ENCODE measurements around the gene PNPO.

Gene PNPO

DNA sequence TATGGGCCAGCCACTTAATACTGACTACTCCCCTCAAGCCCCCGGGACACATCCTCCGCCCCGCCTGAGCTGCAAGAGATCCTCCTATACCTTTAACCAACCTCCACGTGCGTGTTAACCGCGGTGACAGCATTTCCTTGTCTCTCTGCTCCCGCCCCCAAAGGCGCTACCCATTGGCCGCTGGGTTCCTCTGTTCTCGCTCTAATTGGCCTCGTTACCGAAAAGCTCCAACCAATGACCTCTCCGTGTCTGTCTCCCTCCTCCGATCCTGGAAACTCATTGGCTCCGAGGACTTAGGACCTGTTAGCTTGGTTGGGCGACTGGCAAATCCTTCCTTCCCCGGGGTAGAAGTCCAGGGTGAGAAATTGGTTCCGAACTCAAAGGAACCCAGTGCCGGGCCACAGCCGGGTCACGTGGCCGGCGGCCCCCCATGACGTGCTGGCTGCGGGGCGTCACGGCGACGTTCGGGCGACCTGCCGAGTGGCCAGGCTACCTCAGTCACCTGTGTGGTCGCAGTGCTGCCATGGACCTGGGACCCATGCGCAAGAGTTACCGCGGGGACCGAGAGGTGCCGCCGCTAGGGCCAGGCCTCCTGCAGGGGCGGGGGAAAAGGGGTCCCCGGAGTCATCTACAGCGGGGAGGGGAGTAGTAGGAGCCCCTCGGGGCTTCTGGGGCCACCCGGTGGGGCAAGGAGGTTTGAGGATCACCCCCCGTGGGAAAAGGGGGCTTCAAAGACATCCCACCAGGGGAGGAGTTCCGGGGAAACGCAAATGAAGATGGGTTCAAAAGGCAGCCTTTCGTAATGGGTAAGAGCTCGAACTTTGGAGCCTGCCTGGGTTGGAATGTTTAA, at the start of gene PNPO:
TSS of gene PNPO (plus strand) at position 326 of the 850 bp plus-strand sequence. CDS start at position 431, 105 bp downstream.
- DNase-seq (ENCODE audit: low spot score) = peak; percentile 99

DNA sequence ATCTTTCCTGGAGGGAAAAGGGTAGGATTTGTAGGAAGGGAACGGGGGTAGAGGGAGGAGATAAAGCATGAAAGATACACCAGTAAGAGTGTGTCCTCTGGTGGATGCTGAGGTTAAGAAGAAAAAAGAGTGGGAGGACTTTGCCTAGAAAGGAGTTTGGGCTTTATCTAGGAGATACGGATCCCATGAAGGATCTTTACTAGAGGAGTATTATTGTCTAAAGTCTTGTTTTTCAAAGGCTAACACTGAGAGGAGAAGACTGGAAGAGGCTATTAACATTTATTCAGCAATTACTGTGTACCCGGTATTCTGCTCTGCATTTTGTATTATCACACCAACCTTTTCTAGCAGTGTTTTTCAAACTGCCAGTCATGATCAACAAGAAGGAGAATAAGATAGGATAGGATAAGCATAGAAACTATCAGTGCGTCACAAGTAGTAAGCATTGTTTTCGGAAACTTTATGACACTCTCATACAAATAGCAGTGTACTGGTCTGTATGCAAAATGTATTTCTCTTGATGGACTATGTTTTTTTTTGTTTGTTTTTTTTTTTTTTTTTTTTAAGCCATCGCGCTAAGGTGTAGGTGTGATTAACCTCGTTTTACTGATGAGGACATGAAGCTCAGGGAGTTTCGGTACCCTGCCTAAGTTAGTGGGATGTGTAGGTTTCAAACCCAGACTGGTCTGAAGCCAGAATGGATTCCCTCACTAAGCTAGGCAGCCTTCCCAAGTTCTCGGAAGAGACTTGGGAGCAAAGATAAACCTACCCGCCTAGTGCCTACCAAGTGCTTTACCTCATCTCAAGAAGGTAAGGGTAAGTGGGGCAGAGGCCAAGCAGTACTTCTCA, 46.6 kb upstream of the PNPO start:
- no peak for DNase-seq (ENCODE audit: low spot score)

DNA sequence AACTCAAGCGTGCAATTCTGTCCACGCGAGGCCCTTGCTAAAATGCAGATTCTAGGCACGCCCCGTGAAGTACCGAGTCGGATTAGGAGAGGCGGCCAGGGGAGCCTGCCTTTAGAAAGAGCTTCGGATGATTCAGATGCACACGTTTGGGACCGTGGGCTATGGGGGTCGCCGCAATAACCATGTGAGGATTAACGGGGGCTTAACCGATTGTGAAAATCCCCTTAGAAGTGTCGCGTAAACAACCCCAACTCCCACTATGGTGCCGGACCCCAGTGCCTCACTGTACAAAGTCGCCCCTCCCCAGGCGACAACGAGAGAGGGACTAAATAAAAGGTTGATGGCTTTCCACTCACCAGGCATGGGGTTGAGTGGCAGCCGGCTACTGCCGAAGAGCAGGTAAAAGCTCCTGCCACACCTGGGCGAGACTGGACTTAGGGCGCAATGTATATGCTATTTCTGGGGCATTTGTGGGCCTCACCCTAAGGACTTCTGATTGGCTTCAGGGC, 46.0 kb upstream of the PNPO start:
- no peak for DNase-seq (ENCODE audit: low spot score)

DNA sequence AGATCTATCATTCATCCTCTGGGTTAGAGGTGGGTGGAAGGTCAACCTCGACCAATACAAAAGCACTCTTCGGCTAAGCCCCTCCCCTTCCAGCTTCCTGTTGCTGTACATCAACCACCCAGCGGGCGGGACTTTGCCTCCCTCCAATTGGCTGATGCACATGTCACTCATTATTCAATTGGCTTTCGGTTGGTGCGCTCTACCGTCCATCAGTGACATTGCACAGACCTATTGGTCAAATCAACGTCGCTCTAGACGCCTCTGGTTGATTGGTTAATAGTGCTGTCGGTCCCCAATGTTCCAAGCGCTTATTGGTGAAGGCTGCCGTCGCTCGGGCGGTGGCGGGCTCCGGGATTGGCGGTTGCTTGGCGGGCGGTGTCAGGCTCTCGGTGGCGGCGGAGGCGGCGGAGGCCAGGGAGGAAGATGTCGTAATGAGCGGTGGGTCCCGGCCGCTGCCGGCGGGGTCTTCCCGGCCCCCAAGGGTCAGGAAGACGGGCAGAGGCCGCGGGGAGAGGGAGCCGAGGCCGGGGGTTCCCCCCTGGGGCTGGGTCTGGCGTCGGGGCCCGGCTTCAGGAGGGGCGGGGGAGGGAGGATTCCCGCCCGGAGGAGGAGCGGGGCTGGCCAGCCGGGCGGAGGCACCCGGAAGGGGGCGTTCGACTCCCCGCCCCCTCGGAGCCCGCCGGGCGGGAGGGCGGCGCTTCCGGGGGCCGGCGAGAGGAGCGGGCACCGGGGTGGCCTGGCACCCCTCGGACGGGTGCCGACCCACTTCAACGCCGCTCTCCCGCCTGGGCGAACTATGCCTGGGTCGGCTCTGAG, 45.3 kb upstream of the PNPO start, which contains the start of gene SP2:
TSS of gene SP2 (plus strand) at position 381 of the 816 bp plus-strand sequence. CDS start at position 432, 51 bp downstream.
- peak; percentile 100 for DNase-seq (ENCODE audit: low spot score)

DNA sequence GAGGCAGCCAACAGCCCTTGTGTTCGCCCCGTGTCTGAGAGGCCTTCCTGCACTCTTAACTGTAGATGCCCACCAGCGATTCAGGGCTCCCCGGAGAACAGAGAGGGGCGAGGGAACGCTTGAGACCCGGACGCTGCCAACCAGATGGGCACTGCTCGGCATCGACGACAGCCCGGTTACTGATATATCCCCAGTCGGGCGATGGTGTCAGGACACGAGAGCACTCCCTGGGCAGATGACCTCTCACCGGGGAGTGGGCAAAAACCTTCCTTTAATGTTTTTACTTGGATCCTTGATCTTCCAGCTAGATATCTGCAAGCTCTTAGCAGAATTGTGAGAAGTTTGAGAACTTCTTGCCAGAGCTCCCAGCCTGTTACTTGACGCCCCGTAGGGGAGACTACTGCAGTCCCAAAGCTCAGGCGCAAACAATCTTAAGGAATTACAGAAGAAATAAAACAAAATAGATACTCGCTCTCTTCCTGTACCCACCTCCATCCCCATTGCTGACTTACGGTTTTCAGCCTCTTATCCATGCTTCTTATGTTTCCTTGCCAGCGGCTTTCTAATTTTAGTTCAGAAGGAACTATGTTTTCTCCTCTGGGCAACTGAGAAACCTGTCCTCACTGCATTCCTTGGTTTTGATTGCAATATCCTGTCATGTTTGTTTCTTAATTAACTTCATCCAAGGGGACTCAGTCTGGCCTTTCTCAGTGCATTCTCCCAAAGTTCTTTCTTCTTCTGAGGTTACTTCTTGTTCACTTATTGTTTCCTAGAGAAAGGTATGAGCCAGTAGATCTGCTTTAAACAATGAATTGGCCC, 44.5 kb upstream of the PNPO start:
- no peak for DNase-seq (ENCODE audit: low spot score)

DNA sequence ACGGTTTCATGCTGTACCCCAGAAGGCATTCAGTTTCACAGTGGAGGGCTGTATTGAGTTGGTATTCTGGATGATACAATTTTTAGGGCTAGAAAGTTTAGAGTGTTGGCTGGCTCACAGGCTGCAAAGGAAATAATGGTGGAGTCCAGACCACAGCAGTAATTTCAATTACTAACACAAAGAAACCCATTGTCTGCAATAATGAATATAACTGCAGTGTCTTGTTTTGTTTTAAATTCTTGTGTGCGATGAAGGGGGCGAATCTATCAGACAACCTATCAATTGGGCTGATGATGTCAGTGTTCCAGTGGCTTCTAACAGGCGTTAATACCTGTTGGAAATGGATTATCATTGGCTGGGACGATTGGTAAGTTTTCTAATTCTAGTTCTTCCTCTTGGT, 43.8 kb upstream of the PNPO start:
- peak; percentile 62 for DNase-seq (ENCODE audit: low spot score)

DNA sequence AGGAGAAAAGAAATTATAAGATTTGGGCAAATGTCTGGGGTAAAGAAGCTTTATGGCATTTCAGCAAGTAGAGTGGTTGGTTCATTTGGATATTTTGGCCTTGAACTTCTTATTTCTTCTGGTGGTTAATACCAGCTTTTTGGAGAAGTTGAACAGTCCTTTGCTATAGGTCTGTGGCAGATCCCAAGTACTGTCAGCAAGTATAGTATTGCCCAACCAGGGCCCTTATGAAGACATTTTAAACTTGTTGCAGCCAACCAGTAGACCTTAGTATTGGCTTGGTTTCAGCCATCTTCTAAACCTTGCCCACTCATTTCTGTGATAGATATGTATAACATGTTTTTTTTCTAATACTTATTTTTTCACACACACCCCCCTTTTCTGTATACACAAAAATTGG, 43.1 kb upstream of the PNPO start:
- no peak for DNase-seq (ENCODE audit: low spot score)

DNA sequence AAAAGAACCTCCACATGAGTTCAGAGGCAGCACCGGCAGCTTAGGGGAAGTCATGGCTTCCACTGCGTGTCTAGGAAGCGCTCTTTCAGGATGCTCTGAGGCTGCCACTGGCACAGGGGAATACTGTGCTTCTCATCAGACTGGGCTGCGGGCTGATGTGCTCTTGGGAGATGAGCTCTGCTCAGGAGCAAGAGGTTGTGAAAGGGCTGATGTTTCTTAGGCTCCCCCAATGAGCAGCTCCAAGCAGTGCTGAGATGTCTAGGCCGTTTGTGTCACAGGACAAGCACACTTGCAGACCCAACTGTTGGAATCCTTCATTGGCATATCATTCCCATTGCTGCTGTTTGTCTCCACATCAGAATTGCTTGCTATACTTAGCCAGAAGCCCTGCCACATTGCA, 41.7 kb upstream of the PNPO start:
- no peak for DNase-seq (ENCODE audit: low spot score)

DNA sequence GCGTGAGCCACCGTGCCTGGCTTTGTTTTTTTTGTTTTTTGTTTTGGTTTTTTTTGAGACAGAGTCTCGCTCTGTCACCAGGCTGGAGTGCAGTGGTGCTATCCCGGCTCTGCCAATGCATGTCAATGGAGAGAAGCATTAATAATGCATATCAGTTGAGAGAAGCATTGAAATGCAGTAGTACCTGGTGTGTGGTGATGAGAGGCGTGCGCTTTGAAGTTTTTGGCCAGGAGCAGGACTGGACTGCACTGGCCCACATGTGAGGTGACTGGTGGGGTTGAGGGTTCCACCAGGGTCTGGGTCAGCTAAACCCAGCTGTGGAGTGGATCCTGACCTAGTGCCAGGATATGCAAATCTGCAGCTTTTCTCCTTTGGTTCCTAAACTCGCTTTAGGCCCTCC, 39.9 kb upstream of the PNPO start:
- no peak for DNase-seq (ENCODE audit: low spot score)

DNA sequence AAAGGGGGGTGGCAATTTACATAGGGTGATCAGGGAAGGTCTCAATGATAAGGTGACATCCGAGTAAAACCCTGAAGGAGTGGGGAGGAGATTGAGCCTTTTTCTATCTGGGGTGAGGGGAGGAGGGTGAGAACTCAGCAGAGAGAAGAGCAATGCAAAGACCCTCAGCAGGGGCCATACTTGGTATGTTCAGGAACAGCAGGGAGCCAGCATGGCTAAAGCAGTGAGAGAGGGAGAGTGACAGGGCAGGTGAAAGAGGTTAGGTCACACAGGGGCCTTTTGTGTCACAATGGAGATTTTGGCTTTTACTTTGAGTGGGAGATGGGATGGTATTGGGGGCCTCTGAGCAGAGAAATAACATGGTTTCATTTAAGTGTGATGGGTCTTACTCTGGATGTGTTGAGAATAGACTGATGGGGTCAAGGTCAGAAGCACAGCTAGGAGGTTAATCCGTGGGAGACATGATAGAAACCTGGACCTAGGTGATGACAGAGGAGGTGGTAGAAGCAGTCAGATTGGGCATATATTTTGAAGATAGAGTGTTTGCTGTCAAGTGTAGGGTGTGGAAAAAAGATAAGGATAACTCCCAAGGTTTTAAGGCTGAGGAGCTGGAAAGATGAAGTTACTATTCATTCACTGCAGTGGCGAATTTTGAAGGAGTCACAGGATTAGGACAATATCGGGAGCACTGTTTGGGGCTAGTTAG, 39.2 kb upstream of the PNPO start:
- DNase-seq (ENCODE audit: low spot score) = no peak

DNA sequence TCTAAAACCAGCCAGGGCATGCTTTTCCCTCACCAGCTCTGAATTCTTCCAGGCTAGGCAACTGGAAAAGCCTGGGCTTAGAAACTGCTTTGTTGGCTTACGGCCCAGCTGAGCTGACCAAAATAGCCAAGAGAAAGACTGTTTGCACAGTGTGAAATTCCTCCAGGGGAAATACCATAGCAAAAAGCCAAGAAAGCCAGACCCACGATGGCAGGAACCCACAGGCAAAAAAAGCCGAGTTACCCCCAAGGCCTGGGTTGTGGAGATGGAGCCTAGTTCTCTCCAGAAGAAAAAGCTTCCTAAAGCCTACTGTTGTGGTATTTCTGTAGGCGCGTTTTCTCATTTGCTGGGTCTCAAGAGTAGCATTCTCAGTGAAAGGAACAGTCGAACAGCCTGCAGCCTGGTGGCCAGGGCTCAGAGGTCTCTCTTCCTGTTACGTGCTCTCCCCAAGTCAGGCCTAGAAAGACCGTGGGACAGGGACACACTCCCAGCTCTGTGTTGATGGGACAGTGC, 36.1 kb upstream of the PNPO start:
- DNase-seq (ENCODE audit: low spot score) = no peak

DNA sequence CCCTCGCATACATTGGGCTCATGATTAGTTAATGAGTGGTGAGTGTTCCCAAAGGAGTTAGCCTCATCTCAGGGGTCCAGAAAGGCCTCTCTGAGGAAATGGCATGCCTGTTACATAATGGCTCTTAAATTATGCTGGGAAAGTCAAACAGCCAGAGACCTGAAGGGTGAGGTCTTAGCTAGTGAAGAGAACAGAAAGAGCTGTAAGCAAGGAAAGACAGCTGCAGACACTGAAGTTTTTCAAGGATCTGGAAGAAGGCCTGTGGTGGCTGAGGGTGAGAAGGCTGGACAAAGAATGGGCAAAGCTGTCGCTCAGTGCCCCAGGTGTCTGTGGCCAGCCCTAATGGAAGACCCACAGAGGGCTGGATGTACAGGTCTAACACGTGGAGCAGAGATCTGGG, 34.9 kb upstream of the PNPO start:
- DNase-seq (ENCODE audit: low spot score) = no peak

DNA sequence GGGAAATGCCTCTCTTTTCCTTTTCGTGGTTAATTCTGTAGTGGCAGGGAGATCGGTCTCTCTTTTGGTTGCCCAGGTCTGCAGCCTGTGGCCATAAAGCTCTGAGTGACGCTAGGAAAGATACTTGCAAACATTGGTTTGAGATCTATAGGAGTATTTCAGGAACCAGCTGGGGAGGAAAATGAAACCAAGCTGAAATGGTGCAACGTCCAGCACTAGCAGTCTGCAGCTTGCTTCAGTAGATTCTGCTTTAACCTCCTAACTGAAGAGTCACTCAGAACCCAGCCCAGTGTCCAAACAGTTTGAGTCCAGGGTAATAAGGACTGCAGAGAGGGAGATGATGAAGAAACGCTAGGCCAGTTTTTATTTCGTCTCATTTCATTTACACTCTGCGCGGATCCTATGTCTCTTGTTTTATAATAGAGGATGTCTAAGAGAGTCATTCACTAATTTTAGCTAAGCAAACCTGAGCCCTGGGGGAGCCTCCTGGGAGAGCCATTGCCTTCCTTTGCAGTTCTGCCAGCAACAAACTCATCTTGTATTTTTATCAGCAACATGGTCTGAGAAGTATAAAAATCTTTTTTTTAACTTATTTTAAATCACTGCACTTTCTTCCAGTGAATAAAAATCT, 33.3 kb upstream of the PNPO start:
- DNase-seq (ENCODE audit: low spot score) = no peak

DNA sequence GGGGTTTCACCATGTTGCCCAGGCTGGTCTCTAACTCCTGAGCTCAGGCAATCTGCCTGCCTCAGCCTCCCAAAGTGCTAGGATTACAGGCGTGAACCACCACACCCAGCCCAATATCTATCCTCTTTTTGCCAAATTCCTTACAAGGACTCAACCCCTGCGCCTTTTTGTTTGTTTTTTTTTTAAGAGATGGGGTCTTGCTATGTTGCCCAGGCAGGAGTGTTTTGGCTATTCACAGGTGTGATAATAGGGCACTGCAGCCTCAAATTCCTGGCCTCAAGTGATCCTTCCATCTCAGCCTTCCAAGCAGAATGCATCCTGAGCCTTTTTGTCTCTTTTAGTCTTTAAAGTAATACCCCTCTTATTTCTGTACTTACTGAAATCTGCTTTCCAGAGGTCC, 28.3 kb upstream of the PNPO start:
- no peak for DNase-seq (ENCODE audit: low spot score)

DNA sequence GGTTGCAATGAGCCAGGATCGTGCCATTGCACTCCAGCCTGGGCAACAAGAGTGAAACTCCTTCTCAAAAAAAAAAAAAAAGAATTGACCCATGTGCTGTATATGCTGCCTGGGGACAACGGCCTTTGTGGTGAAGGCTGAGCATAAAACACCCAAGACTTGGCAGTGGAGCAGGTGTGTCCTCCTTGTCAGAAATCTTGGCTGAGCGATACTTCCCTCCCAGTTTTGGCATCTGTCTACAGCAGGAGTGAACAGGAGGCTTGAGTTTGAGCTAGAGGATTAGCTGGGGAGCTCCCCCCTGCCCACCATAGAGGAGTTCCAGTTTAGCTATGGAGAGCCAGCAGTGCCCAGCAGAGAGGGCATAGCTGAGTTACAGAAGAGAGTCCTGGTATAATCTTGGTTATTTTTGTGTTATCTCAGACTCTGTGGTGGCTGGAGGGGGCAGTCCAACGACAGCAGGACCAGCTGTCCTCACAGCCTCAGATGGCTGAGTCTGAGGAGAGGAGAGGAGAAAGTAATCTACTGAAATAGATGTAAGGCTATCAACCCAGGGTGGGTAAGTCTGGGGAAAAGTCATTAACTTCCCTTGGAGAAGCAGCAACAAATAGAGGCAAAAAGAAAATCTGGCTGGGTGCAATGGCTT, 26.9 kb upstream of the PNPO start:
- DNase-seq (ENCODE audit: low spot score) = no peak

DNA sequence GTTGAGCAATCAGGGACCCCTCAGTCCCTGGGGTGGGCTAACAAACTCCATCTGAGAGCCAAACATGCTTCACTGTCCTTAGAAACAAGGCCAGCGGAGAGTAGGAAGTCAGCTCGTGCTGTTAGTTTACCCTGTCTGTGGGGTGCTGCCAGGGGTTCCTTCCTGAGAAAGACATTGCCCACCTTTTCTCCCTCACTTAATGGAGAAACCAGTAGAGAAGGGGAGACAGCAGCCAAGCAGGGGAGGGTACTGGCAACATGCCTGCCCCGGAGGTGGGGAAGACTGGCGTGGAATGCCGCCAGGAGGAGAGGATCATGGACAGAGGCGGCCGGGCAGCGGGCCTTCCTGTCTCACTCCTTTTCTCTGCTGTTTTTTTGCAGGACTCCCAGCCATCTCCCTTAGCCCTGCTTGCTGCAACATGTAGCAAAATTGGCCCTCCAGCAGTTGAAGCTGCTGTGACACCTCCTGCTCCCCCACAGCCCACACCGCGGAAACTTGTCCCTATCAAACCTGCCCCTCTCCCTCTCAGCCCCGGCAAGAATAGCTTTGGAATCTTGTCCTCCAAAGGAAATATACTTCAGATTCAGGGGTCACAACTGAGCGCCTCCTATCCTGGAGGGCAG, 25.5 kb upstream of the PNPO start:
- DNase-seq (ENCODE audit: low spot score) = no peak

DNA sequence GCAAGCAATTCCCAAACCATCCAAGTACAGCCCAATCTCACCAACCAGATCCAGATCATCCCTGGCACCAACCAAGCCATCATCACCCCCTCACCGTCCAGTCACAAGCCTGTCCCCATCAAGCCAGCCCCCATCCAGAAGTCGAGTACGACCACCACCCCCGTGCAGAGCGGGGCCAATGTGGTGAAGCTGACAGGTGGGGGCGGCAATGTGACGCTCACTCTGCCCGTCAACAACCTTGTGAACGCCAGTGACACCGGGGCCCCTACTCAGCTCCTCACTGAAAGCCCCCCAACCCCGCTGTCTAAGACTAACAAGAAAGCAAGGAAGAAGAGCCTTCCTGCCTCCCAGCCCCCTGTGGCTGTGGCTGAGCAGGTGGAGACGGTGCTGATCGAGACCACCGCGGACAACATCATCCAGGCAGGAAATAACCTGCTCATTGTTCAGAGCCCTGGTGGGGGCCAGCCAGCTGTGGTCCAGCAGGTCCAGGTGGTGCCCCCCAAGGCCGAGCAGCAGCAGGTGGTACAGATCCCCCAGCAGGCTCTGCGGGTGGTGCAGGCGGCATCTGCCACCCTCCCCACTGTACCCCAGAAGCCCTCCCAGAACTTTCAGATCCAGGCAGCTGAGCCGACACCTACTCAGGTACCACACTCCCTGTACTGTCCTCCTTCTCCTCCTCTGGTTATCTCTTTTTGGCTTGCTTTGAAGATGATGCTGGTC, 24.7 kb upstream of the PNPO start:
- DNase-seq (ENCODE audit: low spot score) = no peak

DNA sequence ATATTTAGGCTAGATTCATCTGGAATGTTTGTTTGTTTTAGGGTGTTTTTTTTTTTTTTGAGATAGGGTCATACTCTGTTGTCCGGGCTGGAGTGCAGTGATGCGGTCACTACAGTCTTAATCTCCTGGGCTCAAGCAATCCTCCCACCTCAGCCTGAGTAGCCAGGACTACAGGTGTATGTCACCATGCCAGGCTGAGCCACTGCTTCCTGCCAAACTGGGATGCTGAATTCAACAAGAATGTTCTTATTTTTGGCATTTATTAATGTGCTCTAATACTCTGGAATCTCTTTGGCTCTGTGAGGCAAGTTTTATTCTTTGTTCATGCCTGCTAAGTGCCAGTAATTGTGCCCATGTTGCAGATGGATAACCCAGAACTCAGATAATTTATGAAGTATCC, 23.8 kb upstream of the PNPO start:
- DNase-seq (ENCODE audit: low spot score) = no peak
